GM23338 (cell line): Measurements from ENCODE around the gene LTB4R. TPM values are rescaled to one million over a fixed set of nuclear protein-coding genes. Genes with fewer than 3 reads are reported as not detected.

Source experiments
- ATAC-seq: fragments of 200-7000 bp; cut with Tn5 transposase; 3 replicates; pipeline ENCODE4 v1.9.1; 2020
- DNase-seq: peaks from one replicate; pipeline ENCODE4 v3.0.0-alpha.2; 2015; ENCODE audit warnings: low spot score
- H2AFZ ChIP-seq: fragments of 200-600 bp; sonication (generic); 2 replicates; pipeline ENCODE4 v1.8.0; 2016; ENCODE audit warnings: antibody characterized with exemption, mild to moderate bottlenecking, moderate library complexity
- H3F3A ChIP-seq: fragments of 200-600 bp; sonication (generic); replicated peaks from 2 replicates; pipeline ENCODE4 v1.8.0; 2017; ENCODE audit warnings: antibody characterized with exemption, mixed run types, low read depth
- H3K27ac ChIP-seq: fragments of 200-600 bp; sonication (generic); 2 replicates; pipeline ENCODE4 v1.6.1; 2016; ENCODE audit warnings: low read depth
- H3K27me3 ChIP-seq: fragments of 200-600 bp; sonication (generic); 2 replicates; pipeline ENCODE4 v1.8.0; 2016; ENCODE audit warnings: mild to moderate bottlenecking, mixed run types, moderate library complexity; ENCODE audit not compliant: insufficient read depth
- H3K36me3 ChIP-seq: fragments of 200-600 bp; sonication (generic); 2 replicates; pipeline ENCODE4 v1.8.0; 2016; ENCODE audit warnings: mild to moderate bottlenecking; ENCODE audit not compliant: insufficient read depth
- H3K4me1 ChIP-seq: fragments of 200-600 bp; sonication (generic); 2 replicates; pipeline ENCODE4 v1.8.0; 2016; ENCODE audit warnings: mild to moderate bottlenecking, moderate library complexity; ENCODE audit not compliant: insufficient read depth
- H3K4me2 ChIP-seq: fragments of 200-600 bp; sonication (generic); 2 replicates; pipeline ENCODE4 v1.7.1; 2017; ENCODE audit warnings: mixed run types
- H3K4me3 ChIP-seq: fragments of 200-600 bp; sonication (generic); 2 replicates; pipeline ENCODE4 v1.6.1; 2016; ENCODE audit warnings: mixed run types
- H3K79me2 ChIP-seq: fragments of 200-600 bp; sonication (generic); replicated peaks from 2 replicates; pipeline ENCODE4 v1.8.0; 2017; ENCODE audit warnings: mild to moderate bottlenecking; ENCODE audit not compliant: insufficient read depth
- H3K9me2 ChIP-seq: fragments of 200-600 bp; sonication (generic); 2 replicates; pipeline ENCODE4 v1.8.0; 2017; ENCODE audit not compliant: insufficient read depth
- H4K20me1 ChIP-seq: fragments of 200-600 bp; sonication (generic); replicated peaks from 2 replicates; pipeline ENCODE4 v1.8.0; 2017; ENCODE audit warnings: mild to moderate bottlenecking; ENCODE audit not compliant: insufficient read depth
- H3K27ac Mint-ChIP-seq: 2 replicates; pipeline ENCODE4 v1.8.0; 2020; ENCODE audit warnings: inconsistent platforms, mild to moderate bottlenecking, moderate library complexity, mixed read lengths
- H3K27me3 Mint-ChIP-seq: 3 replicates; pipeline ENCODE4 v1.8.0; 2022; ENCODE audit warnings: low read depth, mild to moderate bottlenecking, moderate library complexity, mixed read lengths, inconsistent platforms; ENCODE audit not compliant: insufficient read depth, poor library complexity
- H3K36me3 Mint-ChIP-seq: 3 replicates; pipeline ENCODE4 v1.8.0; 2021; ENCODE audit warnings: low read depth, mild to moderate bottlenecking, inconsistent platforms, moderate library complexity, mixed read lengths
- H3K4me1 Mint-ChIP-seq: 3 replicates; pipeline ENCODE4 v1.8.0; 2020; ENCODE audit warnings: mild to moderate bottlenecking, inconsistent platforms, mixed read lengths
- H3K4me3 Mint-ChIP-seq: 3 replicates; pipeline ENCODE4 v1.8.0; 2021; ENCODE audit warnings: moderate library complexity, mild to moderate bottlenecking, inconsistent platforms, mixed read lengths
- H3K9me3 Mint-ChIP-seq: 3 replicates; pipeline ENCODE4 v1.8.0; 2020; ENCODE audit warnings: moderate library complexity, mild to moderate bottlenecking, inconsistent platforms, mixed read lengths
- CREB1 ChIP-seq: fragments of 250-450 bp; sonication (Bioruptor Pico); IDR thresholded peaks from 2 replicates; pipeline ENCODE4 v1.5.0; 2020; ENCODE audit warnings: low read depth, mild to moderate bottlenecking, moderate library complexity
- EZH2 ChIP-seq: fragments of 200-600 bp; sonication (generic); IDR thresholded peaks from one replicate; pipeline ENCODE4 v1.8.0; 2017; ENCODE audit warnings: antibody characterized with exemption, mild to moderate bottlenecking, low read depth; ENCODE audit not compliant: unreplicated experiment
- EZH2phosphoT487 ChIP-seq: fragments of 200-600 bp; sonication (generic); IDR thresholded peaks from one replicate; pipeline ENCODE4 v1.8.1; 2018; ENCODE audit warnings: antibody characterized with exemption; ENCODE audit not compliant: unreplicated experiment
- JUNB ChIP-seq: IDR thresholded peaks from one replicate; pipeline ENCODE4 v1.6.1; 2016; ENCODE audit warnings: antibody characterized with exemption; ENCODE audit not compliant: unreplicated experiment
- NANOG ChIP-seq: IDR thresholded peaks from 2 replicates; pipeline ENCODE4 v1.6.1; 2016; ENCODE audit warnings: antibody characterized with exemption, borderline replicate concordance
- POLR2AphosphoS5 ChIP-seq: IDR thresholded peaks from 2 replicates; pipeline ENCODE4 v1.6.1; 2016; ENCODE audit warnings: antibody characterized with exemption, low read depth
- STAT1 ChIP-seq: IDR thresholded peaks from one replicate; pipeline ENCODE4 v1.6.1; 2016; ENCODE audit warnings: antibody characterized with exemption; ENCODE audit not compliant: unreplicated experiment
- ZNF114 ChIP-seq: fragments of 250-450 bp; sonication (Bioruptor Pico); IDR thresholded peaks from 2 replicates; pipeline ENCODE4 v1.5.0; 2020; ENCODE audit warnings: mild to moderate bottlenecking, moderate library complexity
- ZNF331 ChIP-seq: fragments of 250-450 bp; sonication (Bioruptor Pico); IDR thresholded peaks from 2 replicates; pipeline ENCODE4 v1.5.0; 2020; ENCODE audit warnings: low read depth, mild to moderate bottlenecking, moderate library complexity
- polyA plus RNA-seq: library from polyadenylated mRNA; unstranded; fragments of >200 nt; fragmentation: Nextera tagmentation; extraction: Ambion mirVana; gene quantifications from 2 replicates; pipeline ENCODE4 v1.2.1, GENCODE V29; 2016
- total RNA-seq: library from RNA; depleted of rRNA; stranded (reverse); fragments of >200 nt; shearing (Covaris generic); gene quantifications from 2 replicates; pipeline ENCODE4 v1.2.3, GENCODE V29; 2014
- TF ChIP-seq, protein P1 (sequence below): IDR thresholded peaks from one replicate; pipeline ENCODE4 v1.6.1; 2018; ENCODE audit warnings: antibody characterized with exemption; ENCODE audit not compliant: unreplicated experiment
- TF ChIP-seq, protein P2 (sequence below): IDR thresholded peaks from 2 replicates; pipeline ENCODE4 v1.6.1; 2016; ENCODE audit warnings: antibody characterized with exemption
- TF ChIP-seq, protein P3 (sequence below), 2 experiments: fragments of 200-600 bp in 1 of 2; sonication (generic) in 1 of 2; conservative IDR thresholded peaks; 2 replicates each; pipeline versions ENCODE4 v1.5.1 to v1.6.1; 2016 to 2017; ENCODE audit warnings: antibody characterized with exemption in 2 of 2, low read depth in 2 of 2, mild to moderate bottlenecking in 2 of 2, moderate library complexity in 1 of 2

The LTB4R gene
- total and polyA plus RNA-seq, 2 experiments from 2014 or later, result 2.1 to 4.7 TPM

DNA sequence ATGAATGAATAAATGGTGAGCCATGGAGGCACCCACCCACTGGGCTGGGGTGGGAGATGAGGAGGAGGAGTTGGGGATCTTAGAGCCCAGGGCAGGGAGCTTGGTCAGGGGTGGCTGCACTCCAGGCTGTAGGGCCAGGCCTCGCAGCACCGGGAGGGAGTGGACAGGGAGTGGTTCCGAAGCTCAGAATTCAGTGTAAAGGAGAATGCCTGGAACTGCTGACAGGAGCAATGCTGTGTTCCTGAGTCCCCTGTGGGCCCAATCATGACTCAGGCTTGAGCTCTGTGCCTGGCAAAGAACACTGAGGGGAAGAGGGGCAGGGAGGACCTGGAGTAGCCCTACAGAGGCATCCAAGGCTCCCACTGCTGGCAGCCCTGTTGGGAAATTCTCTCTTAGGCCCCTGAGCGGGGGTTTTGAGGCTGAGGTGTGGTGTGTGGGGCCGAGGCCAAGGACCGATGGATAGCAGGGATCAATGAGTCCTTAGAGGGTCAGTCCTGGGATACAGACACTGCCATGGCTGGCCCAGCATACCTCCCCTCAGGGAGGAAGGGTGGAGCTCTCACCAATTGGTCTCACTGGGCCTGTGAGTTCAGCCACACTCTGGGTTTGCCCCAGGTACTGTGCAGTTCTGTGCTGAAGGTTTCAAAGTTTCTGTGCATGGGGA lies 30.4 kb upstream of the LTB4R start (continued):
- TF ChIP-seq, protein P1, sequence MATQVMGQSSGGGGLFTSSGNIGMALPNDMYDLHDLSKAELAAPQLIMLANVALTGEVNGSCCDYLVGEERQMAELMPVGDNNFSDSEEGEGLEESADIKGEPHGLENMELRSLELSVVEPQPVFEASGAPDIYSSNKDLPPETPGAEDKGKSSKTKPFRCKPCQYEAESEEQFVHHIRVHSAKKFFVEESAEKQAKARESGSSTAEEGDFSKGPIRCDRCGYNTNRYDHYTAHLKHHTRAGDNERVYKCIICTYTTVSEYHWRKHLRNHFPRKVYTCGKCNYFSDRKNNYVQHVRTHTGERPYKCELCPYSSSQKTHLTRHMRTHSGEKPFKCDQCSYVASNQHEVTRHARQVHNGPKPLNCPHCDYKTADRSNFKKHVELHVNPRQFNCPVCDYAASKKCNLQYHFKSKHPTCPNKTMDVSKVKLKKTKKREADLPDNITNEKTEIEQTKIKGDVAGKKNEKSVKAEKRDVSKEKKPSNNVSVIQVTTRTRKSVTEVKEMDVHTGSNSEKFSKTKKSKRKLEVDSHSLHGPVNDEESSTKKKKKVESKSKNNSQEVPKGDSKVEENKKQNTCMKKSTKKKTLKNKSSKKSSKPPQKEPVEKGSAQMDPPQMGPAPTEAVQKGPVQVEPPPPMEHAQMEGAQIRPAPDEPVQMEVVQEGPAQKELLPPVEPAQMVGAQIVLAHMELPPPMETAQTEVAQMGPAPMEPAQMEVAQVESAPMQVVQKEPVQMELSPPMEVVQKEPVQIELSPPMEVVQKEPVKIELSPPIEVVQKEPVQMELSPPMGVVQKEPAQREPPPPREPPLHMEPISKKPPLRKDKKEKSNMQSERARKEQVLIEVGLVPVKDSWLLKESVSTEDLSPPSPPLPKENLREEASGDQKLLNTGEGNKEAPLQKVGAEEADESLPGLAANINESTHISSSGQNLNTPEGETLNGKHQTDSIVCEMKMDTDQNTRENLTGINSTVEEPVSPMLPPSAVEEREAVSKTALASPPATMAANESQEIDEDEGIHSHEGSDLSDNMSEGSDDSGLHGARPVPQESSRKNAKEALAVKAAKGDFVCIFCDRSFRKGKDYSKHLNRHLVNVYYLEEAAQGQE, result no peak
- TF ChIP-seq EZH2phosphoT487 (no peak), ZNF331 (CRISPR knock-in tag) (no peak), NANOG (no peak)
- TF ChIP-seq, protein P2, sequence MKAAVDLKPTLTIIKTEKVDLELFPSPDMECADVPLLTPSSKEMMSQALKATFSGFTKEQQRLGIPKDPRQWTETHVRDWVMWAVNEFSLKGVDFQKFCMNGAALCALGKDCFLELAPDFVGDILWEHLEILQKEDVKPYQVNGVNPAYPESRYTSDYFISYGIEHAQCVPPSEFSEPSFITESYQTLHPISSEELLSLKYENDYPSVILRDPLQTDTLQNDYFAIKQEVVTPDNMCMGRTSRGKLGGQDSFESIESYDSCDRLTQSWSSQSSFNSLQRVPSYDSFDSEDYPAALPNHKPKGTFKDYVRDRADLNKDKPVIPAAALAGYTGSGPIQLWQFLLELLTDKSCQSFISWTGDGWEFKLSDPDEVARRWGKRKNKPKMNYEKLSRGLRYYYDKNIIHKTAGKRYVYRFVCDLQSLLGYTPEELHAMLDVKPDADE, result no peak

DNA sequence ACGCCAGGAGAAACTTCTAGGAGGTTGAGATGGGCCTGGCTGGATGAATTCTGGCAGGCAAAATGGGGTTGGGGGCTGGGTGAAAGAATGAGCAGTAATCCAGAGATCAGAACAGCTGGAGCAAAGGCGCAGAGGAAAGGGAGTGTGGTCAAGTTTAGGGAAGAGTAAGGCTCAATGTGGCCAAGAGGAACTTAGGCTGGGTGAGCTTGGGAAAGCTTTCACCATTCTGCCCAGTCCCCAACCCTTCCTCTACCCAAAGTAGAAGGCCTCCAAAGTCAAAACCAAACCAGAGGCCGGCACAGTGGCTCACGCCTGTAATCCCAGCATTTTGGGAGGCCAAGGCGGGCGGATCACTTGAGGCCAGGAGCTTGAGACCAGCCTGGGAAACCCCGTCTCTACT lies 29.7 kb upstream of the LTB4R start:
- Histone ChIP-seq H3K36me3 (no peaks in the 10 kb centered on the region), H3K4me1 (no peaks in the 10 kb centered on the region), H4K20me1 (no peaks in the 10 kb centered on the region; the same call in 1 of the 2 replicates), H3F3A (no peaks in the 10 kb centered on the region), H3K27me3 (no peaks in the 10 kb centered on the region), H2AFZ (no peak overlapping the region), H3K9me2 (no peaks in the 10 kb centered on the region), H3K4me3 (no peak overlapping the region), H3K79me2 (no peaks in the 10 kb centered on the region), H3K27ac (no peak overlapping the region), H3K4me2 (no peak overlapping the region)
- DNase-seq, result no peak
- no peaks in the 10 kb centered on the region; the same call in 2 of the 3 replicates for H3K4me1 Mint-ChIP-seq
- H3K27me3 Mint-ChIP-seq, result peaks cover 10% of the 10 kb centered on the region
- H3K4me3 Mint-ChIP-seq, result no peak overlapping the region
- no peak overlapping the region for H3K27ac Mint-ChIP-seq
- ATAC-seq, result no peak
- no peaks in the 10 kb centered on the region for H3K9me3 Mint-ChIP-seq
- H3K36me3 Mint-ChIP-seq, result no peaks in the 10 kb centered on the region; the same call in 2 of the 3 replicates
- TF ChIP-seq POLR2AphosphoS5, result no peak
- TF ChIP-seq EZH2, result no peak
- no peak for TF ChIP-seq NANOG
- TF ChIP-seq JUNB, result no peak
- TF ChIP-seq, protein P1, result no peak
- TF ChIP-seq, protein P3, sequence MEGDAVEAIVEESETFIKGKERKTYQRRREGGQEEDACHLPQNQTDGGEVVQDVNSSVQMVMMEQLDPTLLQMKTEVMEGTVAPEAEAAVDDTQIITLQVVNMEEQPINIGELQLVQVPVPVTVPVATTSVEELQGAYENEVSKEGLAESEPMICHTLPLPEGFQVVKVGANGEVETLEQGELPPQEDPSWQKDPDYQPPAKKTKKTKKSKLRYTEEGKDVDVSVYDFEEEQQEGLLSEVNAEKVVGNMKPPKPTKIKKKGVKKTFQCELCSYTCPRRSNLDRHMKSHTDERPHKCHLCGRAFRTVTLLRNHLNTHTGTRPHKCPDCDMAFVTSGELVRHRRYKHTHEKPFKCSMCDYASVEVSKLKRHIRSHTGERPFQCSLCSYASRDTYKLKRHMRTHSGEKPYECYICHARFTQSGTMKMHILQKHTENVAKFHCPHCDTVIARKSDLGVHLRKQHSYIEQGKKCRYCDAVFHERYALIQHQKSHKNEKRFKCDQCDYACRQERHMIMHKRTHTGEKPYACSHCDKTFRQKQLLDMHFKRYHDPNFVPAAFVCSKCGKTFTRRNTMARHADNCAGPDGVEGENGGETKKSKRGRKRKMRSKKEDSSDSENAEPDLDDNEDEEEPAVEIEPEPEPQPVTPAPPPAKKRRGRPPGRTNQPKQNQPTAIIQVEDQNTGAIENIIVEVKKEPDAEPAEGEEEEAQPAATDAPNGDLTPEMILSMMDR (conservative IDR thresholded peaks at IDR 0.05; ENCODE audit: low read depth in 2 of 2), result no peak
- no peak for TF ChIP-seq ZNF331 (CRISPR knock-in tag)
- TF ChIP-seq ZNF114 (CRISPR knock-in tag), result no peak
- no peak for TF ChIP-seq CREB1 (CRISPR knock-in tag)
- TF ChIP-seq STAT1, result no peak
- TF ChIP-seq, protein P2, result no peak
